KMS-11 (cell line): ENCODE measurements around the gene DLGAP1.

Experiments
- H2AFZ ChIP-seq: fragments of 200-600 bp; sonication (generic); 2 replicates; pipeline ENCODE4 v1.6.1; 2016; ENCODE audit warnings: antibody characterized with exemption, mixed run types, low read depth
- H3K27ac ChIP-seq: fragments of 200-600 bp; sonication (generic); 2 replicates; pipeline ENCODE4 v1.6.1; 2016; ENCODE audit warnings: mild to moderate bottlenecking, mixed run types
- H3K27me3 ChIP-seq: fragments of 200-600 bp; sonication (generic); 2 replicates; pipeline ENCODE4 v1.6.1; 2017; ENCODE audit warnings: mild to moderate bottlenecking, low read depth, mixed run types, moderate library complexity; ENCODE audit not compliant: insufficient read depth
- H3K36me3 ChIP-seq: fragments of 200-600 bp; sonication (generic); 2 replicates; pipeline ENCODE4 v1.6.1; 2017; ENCODE audit warnings: mild to moderate bottlenecking, mixed run types; ENCODE audit not compliant: insufficient read depth
- H3K4me1 ChIP-seq: fragments of 200-600 bp; sonication (generic); 2 replicates; pipeline ENCODE4 v1.6.1; 2016; ENCODE audit warnings: mild to moderate bottlenecking, low read depth, mixed run types; ENCODE audit not compliant: poor library complexity, severe bottlenecking
- H3K4me2 ChIP-seq: fragments of 200-600 bp; sonication (generic); 2 replicates; pipeline ENCODE4 v1.7.0; 2016; ENCODE audit warnings: mild to moderate bottlenecking, mixed run types
- H3K4me3 ChIP-seq: fragments of 200-600 bp; sonication (generic); IDR thresholded peaks from 2 replicates; pipeline ENCODE4 v1.6.1; 2017; ENCODE audit warnings: low read depth, low read length, mixed read lengths; ENCODE audit not compliant: insufficient read depth
- H3K79me2 ChIP-seq: fragments of 200-600 bp; sonication (generic); 2 replicates; pipeline ENCODE4 v1.6.1; 2016; ENCODE audit warnings: low read depth, mixed run types; ENCODE audit not compliant: insufficient read depth
- H3K9ac ChIP-seq: fragments of 200-600 bp; sonication (generic); 2 replicates; pipeline ENCODE4 v1.6.1; 2016; ENCODE audit warnings: mild to moderate bottlenecking, mixed run types
- H4K20me1 ChIP-seq: fragments of 200-600 bp; sonication (generic); 2 replicates; pipeline ENCODE4 v1.6.1; 2016; ENCODE audit warnings: mild to moderate bottlenecking, mixed run types; ENCODE audit not compliant: insufficient read depth
- TF ChIP-seq, protein P1 (sequence below): fragments of 200-600 bp; sonication (generic); conservative IDR thresholded peaks from 2 replicates; pipeline ENCODE4 v1.6.1; 2017; ENCODE audit warnings: low read depth, mild to moderate bottlenecking, antibody characterized with exemption, low read length, moderate library complexity, mixed read lengths

DLGAP1 gene

DNA sequence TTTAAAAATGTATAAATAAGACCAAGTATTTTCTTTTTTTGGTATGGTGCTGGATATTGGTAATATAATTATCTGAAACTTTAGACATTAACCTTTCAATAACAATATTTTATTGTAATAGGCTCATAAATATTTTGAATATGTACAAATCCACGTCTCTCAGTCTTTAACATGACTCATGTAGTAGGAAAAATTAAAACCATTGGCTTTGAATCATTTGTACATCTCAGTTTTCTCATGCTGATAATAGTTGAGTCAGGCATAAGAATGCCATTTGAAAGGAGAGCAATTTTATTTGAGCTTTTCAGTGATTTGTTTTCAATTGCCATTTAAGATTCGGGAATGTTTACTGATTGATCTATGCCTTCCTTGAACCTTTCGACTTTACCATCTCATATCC is 640.3 kb downstream of the DLGAP1 start:
- Histone ChIP-seq H3K9ac (no peak overlapping the region), H3K4me3 (no peak overlapping the region), H2AFZ (no peak overlapping the region), H3K27me3 (no peaks in the 10 kb centered on the region), H3K27ac (no peak overlapping the region), H3K4me1 (no peaks in the 10 kb centered on the region), H4K20me1 (no peaks in the 10 kb centered on the region), H3K4me2 (no peak overlapping the region), H3K79me2 (no peaks in the 10 kb centered on the region), H3K36me3 (no peaks in the 10 kb centered on the region)
- TF ChIP-seq, protein P1, sequence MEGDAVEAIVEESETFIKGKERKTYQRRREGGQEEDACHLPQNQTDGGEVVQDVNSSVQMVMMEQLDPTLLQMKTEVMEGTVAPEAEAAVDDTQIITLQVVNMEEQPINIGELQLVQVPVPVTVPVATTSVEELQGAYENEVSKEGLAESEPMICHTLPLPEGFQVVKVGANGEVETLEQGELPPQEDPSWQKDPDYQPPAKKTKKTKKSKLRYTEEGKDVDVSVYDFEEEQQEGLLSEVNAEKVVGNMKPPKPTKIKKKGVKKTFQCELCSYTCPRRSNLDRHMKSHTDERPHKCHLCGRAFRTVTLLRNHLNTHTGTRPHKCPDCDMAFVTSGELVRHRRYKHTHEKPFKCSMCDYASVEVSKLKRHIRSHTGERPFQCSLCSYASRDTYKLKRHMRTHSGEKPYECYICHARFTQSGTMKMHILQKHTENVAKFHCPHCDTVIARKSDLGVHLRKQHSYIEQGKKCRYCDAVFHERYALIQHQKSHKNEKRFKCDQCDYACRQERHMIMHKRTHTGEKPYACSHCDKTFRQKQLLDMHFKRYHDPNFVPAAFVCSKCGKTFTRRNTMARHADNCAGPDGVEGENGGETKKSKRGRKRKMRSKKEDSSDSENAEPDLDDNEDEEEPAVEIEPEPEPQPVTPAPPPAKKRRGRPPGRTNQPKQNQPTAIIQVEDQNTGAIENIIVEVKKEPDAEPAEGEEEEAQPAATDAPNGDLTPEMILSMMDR: no peak

DNA sequence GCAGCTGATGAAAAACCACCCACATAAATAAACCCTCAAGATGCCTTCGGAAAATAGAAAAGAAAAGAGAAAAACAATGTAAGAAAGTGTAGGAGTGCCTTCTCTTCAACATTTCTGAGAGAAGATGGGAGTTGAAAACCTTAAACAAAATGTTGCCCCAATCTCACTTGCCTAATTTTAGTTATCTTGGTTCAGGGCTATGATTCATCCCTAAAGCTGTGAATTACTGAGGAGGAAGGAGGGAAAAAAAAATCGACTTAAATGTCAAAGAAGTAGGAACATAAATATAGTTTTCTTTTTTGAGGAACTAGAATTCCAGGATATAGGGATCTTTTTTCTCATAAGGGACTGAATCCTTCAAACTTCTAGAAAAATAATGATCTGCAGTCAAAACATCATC is 644.8 kb downstream of the DLGAP1 start:
- Histone ChIP-seq H3K4me3 (no peak overlapping the region), H3K4me2 (no peak overlapping the region), H3K79me2 (no peaks in the 10 kb centered on the region), H3K4me1 (no peaks in the 10 kb centered on the region), H3K36me3 (no peaks in the 10 kb centered on the region), H2AFZ (no peak overlapping the region), H3K27ac (no peak overlapping the region), H3K9ac (no peak overlapping the region), H4K20me1 (no peaks in the 10 kb centered on the region), H3K27me3 (no peaks in the 10 kb centered on the region)
- TF ChIP-seq, protein P1: no peak

DNA sequence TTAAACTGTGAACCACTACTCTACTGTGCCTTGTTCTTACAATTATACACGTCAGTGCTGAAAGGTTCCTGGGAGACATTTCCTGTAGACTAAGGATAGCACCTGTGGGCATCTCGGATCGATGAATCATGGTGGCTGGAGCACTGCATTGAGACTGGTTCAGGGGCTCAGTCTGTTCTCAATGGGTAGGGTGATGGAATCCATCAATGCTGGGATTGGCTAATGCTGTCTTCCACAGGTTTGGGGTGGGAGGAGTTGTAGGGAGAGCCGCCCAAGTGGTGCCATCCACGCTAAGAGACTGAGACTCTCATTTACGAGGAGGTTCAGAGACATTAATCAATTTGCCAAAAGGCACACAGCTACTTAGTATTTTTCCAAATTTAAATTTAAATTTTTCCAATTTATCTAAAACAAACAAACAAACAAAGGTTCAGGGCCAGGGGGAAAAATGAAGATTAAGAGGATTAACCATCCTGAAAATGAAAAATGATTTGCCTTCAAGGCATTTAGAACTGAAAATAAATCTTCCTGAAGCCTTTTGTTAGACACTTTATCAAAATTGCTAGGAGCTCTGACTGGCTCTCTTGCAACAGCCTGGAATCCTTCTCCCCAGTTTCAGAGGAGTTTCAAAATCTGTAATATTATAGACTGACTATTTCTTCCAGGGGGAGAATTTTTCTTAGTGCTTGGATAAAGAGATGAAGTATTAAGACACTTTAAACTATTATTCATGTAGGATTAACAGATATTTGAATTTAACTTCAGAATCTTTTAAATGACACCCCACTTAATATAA is 645.9 kb downstream of the DLGAP1 start:
- H4K20me1 ChIP-seq: no peaks in the 10 kb centered on the region
- H2AFZ ChIP-seq: no peak overlapping the region
- no peaks in the 10 kb centered on the region for H3K79me2 ChIP-seq
- no peaks in the 10 kb centered on the region for H3K4me1 ChIP-seq
- no peak overlapping the region for H3K4me2 ChIP-seq
- TF ChIP-seq, protein P1: no peak
- H3K4me3 ChIP-seq: no peak overlapping the region
- H3K27ac ChIP-seq: no peak overlapping the region
- no peak overlapping the region for H3K9ac ChIP-seq
- no peaks in the 10 kb centered on the region for H3K27me3 ChIP-seq
- H3K36me3 ChIP-seq: no peaks in the 10 kb centered on the region

DNA sequence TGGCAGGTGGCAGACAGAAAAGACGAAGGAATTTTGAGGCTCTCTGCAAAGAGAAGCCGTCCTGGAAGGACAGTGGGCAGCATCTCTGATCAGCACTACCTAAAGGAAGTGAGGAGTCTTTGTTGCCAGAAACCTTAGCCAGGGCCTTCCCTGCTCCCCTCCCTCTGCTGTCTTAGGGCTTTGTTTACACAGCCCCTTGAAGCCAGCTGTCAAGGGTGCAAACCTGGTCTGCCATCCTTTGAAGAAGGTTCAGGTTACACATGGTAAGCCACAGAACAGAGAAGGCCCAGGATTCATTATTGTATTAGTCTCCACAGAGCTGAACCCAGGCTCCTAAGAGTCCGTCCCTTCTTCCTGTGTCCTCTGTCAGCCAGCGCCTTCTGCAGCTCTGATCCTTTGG is 648.5 kb downstream of the DLGAP1 start:
- H3K27me3 ChIP-seq: no peaks in the 10 kb centered on the region
- H2AFZ ChIP-seq: no peak overlapping the region
- no peak overlapping the region for H3K4me2 ChIP-seq
- H3K4me1 ChIP-seq: no peaks in the 10 kb centered on the region
- H4K20me1 ChIP-seq: no peaks in the 10 kb centered on the region
- no peak overlapping the region for H3K4me3 ChIP-seq
- no peaks in the 10 kb centered on the region for H3K36me3 ChIP-seq
- no peak overlapping the region for H3K27ac ChIP-seq
- TF ChIP-seq, protein P1: no peak
- no peak overlapping the region for H3K9ac ChIP-seq
- H3K79me2 ChIP-seq: no peaks in the 10 kb centered on the region
